ENCODE measurements around the gene C6orf132. TPM values are rescaled to one million over a fixed set of nuclear protein-coding genes. Genes with fewer than 3 reads are reported as not detected.

The C6orf132 gene
- total RNA-seq, 1 experiment from 2014 or later = 48.4 TPM

DNA sequence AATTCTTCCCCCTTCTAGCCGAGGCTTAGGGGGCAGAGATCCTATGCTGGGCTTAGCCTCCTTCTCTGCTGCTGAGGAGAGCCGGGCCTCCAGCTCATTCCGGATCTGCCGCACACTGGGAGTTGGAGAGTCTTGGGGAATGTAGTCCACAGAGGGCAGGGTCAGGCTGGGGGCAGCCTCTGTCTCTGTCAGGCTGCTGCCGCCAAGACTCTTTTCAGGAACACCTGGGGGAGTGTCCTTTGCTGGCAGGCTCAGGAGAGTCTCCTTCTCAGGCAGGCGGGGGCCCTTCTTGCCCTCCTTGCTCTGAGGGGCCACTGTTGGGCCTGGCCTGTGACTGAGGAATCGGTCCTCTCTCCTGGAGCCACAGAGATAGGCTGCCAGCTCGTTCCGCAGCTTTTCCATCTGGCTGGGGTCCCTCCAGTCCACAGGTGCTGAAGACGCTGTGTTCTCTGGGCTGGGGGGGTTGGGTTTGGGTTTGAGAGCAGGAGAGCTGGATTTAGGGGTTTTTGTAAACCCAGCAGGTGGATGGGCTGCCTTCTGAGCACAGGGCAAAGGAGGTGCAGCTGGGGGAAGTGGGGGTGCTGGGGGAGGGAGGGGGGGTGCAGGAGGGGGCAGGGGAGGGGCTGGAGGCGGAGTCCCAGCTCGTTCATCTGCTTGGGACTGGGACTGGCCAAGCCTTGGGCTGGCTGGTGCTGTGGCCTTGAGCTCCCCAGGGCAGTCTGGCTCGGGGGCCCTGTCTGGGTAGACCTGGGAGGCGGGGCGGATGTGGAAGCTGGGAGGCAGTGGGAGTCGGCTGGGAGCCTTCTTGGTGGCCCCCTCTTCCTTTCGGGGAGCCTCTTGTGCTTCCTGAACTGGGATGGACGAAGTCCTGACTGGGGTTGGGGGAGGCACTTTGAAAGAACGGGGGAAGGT is 36.1 kb downstream of the C6orf132 start:
- no peak overlapping the region for H3K27ac ChIP-seq (ENCODE audit: insufficient read length, low read depth, low read length)
- TF ChIP-seq, protein P1, sequence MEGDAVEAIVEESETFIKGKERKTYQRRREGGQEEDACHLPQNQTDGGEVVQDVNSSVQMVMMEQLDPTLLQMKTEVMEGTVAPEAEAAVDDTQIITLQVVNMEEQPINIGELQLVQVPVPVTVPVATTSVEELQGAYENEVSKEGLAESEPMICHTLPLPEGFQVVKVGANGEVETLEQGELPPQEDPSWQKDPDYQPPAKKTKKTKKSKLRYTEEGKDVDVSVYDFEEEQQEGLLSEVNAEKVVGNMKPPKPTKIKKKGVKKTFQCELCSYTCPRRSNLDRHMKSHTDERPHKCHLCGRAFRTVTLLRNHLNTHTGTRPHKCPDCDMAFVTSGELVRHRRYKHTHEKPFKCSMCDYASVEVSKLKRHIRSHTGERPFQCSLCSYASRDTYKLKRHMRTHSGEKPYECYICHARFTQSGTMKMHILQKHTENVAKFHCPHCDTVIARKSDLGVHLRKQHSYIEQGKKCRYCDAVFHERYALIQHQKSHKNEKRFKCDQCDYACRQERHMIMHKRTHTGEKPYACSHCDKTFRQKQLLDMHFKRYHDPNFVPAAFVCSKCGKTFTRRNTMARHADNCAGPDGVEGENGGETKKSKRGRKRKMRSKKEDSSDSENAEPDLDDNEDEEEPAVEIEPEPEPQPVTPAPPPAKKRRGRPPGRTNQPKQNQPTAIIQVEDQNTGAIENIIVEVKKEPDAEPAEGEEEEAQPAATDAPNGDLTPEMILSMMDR (conservative IDR thresholded peaks at IDR 0.05) = no peak
- H3K14ac ChIP-seq (ENCODE audit: insufficient read depth, low read length) = no peak overlapping the region
- H3K23ac ChIP-seq (ENCODE audit: insufficient read length, low read depth, low read length) = no peak overlapping the region
- Mint-ChIP-seq H3K36me3 (ENCODE audit: insufficient read depth in 1 of 3, low read depth in 3 of 3) (peaks cover 39 to 64% (median 60%) of the 10 kb centered on the region in 3 experiments; a peak in 6 of 7 replicates), H3K4me3 (peak overlapping the region in 1 of 2 experiments; percentile 3; a peak in 2 of 5 replicates), H3K9me3 (no peaks in the 10 kb centered on the region), H3K4me1 (peaks cover 6 to 26% of the 10 kb centered on the region in 2 experiments), H3K27ac (peak overlapping the region in 1 of 3 experiments; percentile 76; a peak in 1 of 7 replicates), H3K27me3 (ENCODE audit: low read depth) (peaks cover 2% of the 10 kb centered on the region)
- no peaks in the 10 kb centered on the region for H3K27me3 ChIP-seq (ENCODE audit: insufficient read depth, low read length)
- H3K23me2 ChIP-seq (ENCODE audit: insufficient read length, low read depth, low read length, poor library complexity, severe bottlenecking) = peaks cover 3% of the 10 kb centered on the region
- H3K79me2 ChIP-seq (ENCODE audit: insufficient read depth, low read length) = no peaks in the 10 kb centered on the region
- H3K18ac ChIP-seq (ENCODE audit: insufficient read length, low read depth, low read length) = no peak overlapping the region
- H3K4me2 ChIP-seq (ENCODE audit: insufficient read depth, insufficient read length, low read length) = no peak overlapping the region
- no peaks in the 10 kb centered on the region for H3K9me3 ChIP-seq (ENCODE audit: control insufficient read depth, low read depth, low read length)
- H3K4ac ChIP-seq (ENCODE audit: low read depth, low read length) = no peak overlapping the region
- H3K56ac ChIP-seq (ENCODE audit: insufficient read length, low read depth, low read length) = no peak overlapping the region
- no peaks in the 10 kb centered on the region for H4K20me1 ChIP-seq (ENCODE audit: control insufficient read depth, insufficient read depth, insufficient read length)
- no peak for DNase-seq
- H2AK5ac ChIP-seq (ENCODE audit: insufficient read length, low read length) = no peak overlapping the region
- H3K79me1 ChIP-seq (ENCODE audit: insufficient read depth, low read depth, low read length, poor library complexity, severe bottlenecking) = no peaks in the 10 kb centered on the region
- H4K91ac ChIP-seq (ENCODE audit: insufficient read length, low read depth, low read length) = no peak overlapping the region
- no peak overlapping the region for H2BK15ac ChIP-seq (ENCODE audit: low read depth, low read length)
- no peak overlapping the region for H2BK12ac ChIP-seq (ENCODE audit: insufficient read length, low read depth, low read length)
- H4K5ac ChIP-seq (ENCODE audit: insufficient read length, low read depth, low read length) = no peak overlapping the region
- H3K9ac ChIP-seq (ENCODE audit: extremely low read depth, insufficient read length, low read length) = no peak overlapping the region
- no peaks in the 10 kb centered on the region for H3K4me1 ChIP-seq (ENCODE audit: insufficient read depth, low read length)
- no peak overlapping the region for H3T11ph ChIP-seq (ENCODE audit: low read length)
- H2BK120ac ChIP-seq (ENCODE audit: low read depth, low read length, poor library complexity, severe bottlenecking) = no peak overlapping the region
- WGBS (ENCODE audit: extremely low coverage, insufficient read length, low lambda C conversion rate) = no CpG with 5 or more reads among the region's 19 CpGs
- no peak overlapping the region for H2AFZ ChIP-seq (ENCODE audit: low read length)
- no peak overlapping the region for H4K8ac ChIP-seq (replicated peaks; ENCODE audit: insufficient read length, low read depth, low read length)
- no peak overlapping the region for H2BK5ac ChIP-seq (ENCODE audit: insufficient read length, low read length)
- no peak overlapping the region for H2BK20ac ChIP-seq (ENCODE audit: low read depth, low read length, poor library complexity, severe bottlenecking)
